Activated CD8-positive, alpha-beta memory T cell treated with anti-CD3 and anti-CD28 coated beads for 48 hours (primary cell): Measurements from ENCODE around the gene CASTOR1.
"Not testable (repeated sequence)": the region's sequence is repeated elsewhere in the genome, so short reads cannot be mapped to it uniquely, and the experiment has no call there.

Experiments used
- DNase-seq, 3 experiments: peaks; one replicate each; pipeline ENCODE4 v3.0.0-alpha.2; 2020; ENCODE audit warnings: low read depth in 2 of 3, low spot score in 2 of 3

CASTOR1 gene

DNA sequence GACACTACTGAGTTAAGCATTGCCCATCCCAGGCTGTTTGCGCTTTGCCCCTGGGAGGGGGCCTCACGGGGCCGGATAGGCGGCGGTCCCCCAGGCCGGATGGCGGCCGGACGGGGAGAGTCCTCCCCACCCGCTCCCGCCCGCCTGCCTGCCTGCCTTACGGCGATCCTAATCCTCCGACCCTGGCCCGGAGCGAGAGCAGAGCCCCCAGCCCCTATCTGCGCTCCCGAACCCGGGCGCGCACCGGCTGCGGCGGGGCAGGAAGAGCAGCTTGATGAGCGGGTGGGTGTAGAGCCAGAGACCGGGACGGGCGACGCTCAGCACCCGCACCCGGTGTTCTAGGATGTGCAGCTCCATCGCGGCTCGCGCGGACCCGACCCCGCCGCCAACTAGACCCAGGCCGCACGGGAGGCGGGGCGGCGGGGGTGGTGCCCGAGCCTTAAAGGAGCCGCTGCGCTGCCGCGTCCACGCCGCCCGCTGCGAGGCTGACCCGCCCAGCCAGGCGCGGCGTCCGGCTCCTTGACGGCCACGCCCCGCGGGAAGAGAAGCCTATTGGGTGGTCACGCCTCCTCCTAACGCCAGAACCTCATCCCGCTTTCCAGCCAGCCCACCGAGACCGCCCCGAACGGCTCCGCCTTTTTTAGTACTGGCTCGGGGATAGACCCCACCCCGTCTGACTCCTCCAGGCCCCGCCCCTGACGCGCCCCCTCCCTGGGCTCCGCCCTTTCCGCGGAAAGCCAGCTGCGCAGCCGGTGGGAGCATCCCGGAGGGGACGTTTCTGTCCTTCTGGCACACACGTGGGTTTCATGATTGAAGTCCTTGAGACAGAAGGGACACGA, at the start of gene CASTOR1:
TSS of gene CASTOR1 (minus strand) at position 365 of the 839 bp plus-strand sequence. CDS start at position 357, 8 bp downstream.
- DNase-seq: peak; percentile 77 to 87 (median 78)

DNA sequence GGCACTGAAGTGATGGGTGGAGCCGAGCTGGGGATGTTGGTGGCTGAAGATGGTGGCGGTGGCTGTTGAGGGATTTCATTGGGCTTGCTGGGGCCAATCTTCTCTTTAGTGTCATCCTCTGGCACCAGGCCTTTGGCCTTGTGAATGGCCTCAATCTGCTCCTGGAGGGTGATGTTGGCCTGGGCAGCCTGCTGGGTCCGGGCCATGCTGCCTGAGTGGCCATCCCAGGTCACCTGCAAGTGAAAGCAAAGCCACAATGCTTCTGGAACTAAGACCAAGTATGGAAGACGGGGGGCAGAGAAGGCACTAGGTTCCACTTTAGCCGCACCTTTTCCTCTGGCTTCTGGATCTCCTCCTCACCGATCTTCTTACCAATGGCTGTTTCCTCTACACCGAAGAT, 49.5 kb upstream of the CASTOR1 start:
- no peak for DNase-seq

DNA sequence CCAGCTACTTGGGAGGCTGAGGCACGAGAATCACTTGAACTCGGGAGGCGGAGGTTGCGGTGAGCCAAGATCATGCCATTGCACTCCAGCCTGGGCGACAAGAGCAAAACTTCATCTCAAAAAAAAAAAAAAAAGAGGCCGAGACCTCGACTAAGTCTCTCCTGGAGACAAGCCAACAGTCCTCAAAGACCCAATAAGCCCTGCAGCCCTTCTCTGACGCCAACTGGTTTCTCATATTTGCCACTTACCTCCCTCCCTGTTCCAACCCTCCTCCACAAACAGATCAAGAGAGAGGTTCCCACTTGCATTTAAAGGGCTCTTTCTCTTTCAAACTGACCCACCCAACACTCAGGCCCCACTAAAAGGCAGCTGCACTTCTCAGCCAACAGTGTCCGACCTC, 49.0 kb upstream of the CASTOR1 start:
- DNase-seq: not testable (repeated sequence)

DNA sequence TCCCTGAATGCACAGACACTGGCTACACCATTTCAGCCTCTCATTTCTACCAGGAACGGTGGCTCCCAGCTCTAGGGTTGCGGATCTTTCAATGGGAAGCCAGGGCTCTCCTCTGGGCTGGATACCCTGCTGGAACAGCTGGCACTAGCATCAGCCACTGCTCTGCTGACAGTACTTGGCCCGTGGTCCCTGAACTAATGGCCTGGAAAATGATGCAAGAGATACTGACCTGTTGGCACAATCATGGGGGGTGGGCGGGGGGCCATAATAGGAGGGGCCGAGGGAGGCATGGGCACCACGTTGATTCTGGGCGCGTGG, 48.1 kb upstream of the CASTOR1 start:
- DNase-seq: no peak

DNA sequence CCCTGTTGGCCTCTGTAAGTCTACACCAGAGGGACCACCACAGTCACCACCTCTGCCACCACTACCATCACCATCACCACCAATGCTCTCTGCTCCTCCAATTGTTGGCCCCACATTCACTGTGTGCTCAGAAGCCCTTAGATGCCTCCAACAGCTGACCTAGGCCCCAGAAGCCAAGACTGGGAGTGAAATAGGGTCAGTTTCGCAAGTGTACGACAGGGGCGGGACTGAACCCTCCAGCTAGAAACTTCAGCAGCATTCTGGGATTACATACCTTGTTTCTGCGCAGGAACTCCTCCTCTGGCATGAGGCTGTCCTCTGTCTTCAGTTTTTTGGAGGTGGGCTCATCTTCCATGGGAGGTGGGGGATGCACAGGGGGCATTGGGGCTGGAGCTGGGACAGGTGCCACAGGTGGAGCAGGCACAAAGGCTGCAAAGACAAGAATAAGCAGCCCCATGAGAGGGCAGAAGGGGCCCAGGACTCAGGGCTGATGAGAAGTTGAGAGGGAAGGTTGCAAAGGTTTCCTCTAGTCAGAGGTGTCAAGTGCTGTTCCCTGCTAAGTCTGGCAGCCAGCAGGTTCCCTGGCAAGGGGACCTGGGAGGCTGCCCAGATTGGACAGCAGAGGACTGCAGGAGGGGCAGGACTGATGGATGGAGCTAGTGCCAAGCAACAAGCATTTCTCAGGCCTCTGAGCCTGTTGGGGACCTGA, 47.6 kb upstream of the CASTOR1 start:
- no peak for DNase-seq

DNA sequence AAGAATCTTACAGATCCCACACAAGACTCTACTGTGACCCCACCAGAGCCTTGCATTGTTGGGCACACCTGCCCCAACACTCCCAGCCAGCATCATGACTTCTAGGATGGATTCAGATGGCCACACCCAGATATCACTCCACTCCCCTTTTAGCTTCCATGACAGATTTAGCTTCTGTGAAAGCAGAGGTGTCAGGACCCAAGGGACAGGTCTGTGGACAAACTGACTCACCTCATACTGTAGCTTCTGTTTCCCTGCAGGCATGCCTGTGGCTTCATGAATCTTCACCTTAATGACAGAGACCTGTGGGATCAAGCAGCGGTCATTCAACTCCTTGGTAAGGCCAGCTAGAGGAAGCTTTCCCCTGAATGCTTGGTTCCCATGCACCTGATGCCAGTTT, 45.9 kb upstream of the CASTOR1 start:
- DNase-seq: no peak

DNA sequence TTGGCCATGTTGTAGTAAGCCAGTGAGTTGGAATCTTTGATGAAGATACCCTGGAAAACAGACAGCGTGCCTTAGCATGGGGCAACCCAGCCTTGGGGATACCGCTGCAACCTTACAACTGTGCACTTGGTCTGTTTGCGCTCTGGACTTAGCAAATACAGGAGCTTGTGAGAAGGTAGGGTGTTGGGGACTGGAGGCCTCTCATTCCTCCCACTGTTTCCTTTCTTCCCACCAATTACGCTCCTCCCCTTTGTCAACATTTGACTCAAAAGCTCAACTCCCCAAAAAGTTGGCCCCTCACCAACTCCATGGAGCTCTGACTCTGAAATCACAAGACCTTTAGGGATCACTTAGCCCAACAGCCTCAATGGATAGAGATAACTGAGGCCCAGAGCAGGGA, 45.3 kb upstream of the CASTOR1 start:
- DNase-seq: no peak

DNA sequence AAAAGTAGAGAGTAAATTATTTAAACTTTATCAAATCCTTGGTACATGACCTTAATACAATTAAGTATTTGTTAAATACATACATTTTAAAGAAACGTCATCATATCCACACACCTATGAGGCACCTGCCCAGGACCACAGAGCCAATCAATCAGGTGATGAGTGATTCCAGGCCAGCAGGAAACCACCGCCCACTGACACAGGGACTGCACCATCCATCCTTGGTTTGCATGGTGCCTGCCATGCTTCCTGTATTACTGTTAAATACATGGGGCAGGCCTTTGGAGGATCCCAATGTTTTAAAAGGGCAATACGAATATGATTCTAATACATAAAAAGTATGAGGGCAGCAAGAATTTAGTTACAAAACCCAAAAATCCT, 44.4 kb upstream of the CASTOR1 start:
- DNase-seq: no peak

DNA sequence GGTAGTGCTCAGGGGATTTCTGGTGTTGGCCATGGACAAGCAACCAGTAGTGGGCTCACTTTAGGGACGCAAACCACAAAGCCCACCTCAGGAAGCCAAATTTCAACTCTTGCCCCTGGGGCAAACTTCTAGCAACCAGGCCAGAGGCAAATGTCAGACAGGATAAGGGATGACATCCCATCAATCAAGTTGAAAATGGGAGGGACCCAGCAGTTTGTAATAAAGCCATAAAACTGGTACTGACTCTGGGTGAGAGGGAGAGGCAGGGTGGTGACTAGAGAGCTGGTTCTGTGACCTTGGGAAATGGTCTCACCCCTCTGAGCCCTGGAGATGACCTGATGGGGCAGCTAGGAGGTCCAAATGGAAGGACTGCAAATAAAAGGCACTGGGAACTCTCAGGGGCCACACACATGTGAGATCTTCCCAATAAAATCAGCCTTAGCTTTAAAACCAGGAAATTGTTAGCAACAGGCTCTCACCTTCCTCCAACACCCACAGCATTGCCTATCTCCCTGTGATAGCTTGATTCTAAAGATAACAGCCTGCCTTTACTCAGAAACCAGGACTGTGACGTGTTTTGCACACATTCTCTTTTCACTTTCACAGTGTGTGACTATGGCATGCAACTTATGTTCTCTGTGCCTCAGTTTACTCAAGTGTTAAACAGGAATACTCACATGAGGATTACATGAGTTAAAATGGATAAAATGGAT, 43.8 kb upstream of the CASTOR1 start:
- no peak for DNase-seq

DNA sequence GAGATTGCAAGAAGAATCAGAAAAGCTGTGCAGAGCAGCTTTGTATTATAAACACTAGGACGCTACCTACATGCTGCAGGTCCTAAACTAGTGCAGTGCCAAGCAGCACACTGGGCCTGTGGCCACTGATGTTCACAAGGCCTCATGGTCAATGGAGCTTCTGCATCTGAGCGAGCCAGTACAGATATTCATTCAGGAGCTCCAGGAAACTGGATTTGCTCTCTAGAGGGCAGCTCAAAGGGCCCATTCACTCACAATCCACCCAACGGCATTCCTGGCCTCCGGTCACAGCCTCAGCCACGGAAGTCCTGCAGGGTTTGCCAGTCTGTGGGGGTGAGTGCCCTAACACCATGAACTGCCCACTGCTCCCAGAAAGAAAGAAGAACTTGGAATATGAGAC, 43.2 kb upstream of the CASTOR1 start:
- no peak for DNase-seq

DNA sequence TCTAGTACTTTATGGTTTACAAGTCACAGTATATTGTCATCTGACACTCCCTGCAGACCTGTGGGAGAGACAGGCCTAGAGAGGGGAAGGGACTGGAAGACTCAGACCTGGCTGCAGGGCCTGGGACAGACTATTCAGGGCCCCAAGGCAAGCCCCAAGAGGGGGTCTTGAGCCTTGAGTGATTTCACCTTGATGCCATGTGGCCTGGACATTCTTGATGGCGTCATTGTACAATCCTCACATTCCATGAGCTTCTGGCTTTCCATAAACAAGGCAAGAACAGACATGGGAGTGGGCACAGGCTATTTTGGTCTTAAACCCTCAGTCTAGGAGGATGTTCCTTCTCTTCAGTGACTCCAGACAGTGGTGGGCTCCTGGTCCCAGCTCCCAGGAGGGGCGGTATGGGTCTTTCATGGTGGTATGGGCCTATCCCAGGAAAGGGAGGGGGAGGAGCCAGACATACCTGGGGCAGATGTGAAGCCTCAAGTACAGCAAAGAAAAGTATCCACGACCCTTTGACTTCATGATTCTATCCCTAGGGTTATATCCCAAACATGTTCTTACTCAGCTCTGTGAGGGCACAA, 39.3 kb upstream of the CASTOR1 start:
- no peak for DNase-seq

DNA sequence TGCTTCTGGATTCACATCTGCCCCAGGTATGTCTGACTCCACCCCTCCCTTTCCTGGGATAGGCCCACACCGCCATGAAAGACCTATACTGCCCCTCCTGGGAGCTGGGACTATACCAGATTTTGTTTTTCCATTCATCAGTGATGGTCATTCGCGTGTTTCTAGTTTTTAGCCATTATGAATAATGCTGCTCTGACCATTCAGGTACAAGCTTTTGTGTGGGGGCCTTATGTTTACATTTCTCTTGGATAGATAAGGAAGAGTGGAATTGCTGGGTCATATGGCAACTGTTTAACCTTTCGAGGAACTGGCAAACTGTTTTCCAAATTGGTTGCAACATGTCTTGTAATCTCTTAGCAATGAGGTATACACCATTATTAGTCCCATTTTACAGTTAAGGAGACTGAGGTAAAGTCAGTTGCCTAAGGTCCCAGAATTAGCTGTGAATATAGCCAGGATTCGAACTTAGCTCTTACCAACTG, 38.6 kb upstream of the CASTOR1 start:
- DNase-seq: no peak

DNA sequence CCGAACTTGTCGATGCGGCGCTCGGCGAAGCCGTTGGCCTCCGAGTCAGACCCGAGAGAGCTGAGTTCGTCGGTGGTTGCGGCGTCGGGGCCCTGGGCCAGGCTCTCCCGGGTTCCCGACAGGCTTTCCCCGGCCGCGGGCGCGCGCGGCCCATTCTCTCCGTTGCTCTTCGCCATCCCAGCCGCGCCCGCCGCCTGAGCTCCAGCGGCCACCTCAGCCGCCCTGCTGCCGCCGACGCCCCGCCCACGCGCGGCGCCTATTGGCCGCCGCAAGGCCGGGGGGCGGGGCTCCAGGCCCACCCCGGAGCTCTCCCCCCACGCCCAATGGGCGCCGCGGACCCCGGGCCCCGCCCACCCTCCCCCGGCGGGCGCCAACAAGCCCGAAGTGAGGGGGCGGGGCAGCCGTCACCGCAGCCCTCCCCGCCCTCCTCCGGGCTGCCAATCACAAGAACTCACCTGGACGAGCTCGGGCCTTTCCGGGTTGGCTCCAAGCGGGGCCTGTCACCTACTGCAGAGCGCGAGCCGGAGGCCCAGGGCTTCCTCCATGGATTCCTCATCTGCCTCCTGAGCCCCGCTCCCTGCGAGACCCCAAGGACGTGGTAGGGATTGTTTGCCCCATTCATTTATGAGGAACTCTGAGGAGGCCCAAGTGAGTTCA, 37.5 kb upstream of the CASTOR1 start, which contains the start of gene TBC1D10A:
TSS of gene TBC1D10A (minus strand) at position 236 of the 657 bp plus-strand sequence. CDS start at position 176, 60 bp downstream.
- DNase-seq: peak; percentile 66 to 90 (median 79)

DNA sequence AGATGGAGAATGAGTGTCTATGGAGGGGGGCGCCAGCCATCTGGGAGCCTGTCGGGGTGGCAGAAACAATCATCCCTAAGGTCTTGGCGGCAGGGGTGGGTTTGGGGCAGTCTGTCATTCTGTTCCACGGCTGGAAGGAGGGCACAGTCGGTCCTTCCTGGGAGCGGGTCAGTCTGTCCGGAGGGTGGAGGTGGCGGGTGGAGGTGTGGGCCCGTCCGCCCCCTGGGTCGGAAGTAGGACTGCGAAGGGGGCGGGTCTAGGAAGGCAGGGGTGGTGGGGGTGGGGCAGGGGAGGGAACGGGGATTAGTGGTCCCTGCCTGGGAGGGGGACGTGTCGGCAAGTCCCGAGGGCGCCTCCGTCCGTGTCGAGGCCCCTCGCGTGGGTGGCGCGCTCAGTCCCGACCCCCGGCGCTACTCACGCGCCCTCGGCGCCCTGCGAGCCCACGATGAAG, 37.0 kb upstream of the CASTOR1 start:
- DNase-seq: no peak

DNA sequence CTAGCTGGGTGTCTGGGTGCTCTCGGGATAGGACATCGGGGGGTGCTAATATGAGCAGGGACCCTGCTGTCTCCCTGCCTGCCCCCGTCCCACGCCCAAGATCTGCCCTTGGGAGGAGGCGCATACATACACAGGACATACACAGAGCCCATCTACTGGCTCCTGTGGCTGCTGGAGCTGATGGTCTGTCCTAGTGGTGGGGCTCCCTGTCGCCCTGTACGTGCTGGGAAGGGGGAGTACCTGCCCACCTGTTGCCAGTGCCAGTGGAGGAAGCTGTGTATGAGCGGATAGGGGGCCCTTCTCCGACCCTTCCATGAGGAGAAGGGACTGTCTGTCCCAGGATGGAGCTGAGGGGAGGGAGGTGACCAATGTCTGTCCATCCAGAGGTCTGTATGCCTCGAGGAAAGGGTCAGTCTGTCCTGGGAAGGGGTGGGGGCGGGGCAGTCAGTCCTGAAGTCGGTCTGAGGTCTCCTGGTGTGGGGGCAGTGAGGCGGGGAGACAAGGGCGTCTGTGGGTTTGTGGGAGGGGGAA, 36.5 kb upstream of the CASTOR1 start:
- no peak for DNase-seq

DNA sequence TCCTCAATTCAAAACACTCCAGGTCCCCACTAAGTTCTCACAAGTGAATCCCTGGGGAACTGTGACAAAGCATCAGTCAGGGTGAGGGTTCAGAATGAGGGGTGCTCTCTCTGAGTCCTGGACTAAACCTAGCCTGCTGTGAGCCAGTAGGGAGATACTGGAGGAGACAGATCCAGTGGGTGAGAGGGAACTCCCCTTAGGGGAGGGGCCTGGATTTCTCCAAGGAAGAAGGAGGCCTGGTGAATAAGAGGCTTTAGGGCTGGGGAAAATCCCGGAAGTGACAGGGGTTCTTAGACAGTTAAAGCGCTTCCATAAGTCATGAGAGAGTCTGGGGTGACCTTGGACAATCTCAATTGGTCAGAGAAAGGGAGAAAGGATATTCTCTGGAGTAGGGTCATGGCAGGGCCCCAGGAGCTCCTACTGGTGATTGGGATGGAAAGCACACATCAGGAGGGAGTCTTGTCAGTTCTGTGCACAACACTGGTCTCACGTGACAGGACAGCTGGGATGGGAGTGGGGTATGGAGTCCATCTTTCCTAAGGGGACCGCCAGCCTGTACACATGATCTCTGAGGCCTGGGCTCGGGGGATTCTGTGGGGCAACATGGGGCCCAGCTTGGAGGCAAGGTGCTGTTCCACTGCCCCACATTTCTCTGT, 35.9 kb upstream of the CASTOR1 start:
- no peak for DNase-seq

DNA sequence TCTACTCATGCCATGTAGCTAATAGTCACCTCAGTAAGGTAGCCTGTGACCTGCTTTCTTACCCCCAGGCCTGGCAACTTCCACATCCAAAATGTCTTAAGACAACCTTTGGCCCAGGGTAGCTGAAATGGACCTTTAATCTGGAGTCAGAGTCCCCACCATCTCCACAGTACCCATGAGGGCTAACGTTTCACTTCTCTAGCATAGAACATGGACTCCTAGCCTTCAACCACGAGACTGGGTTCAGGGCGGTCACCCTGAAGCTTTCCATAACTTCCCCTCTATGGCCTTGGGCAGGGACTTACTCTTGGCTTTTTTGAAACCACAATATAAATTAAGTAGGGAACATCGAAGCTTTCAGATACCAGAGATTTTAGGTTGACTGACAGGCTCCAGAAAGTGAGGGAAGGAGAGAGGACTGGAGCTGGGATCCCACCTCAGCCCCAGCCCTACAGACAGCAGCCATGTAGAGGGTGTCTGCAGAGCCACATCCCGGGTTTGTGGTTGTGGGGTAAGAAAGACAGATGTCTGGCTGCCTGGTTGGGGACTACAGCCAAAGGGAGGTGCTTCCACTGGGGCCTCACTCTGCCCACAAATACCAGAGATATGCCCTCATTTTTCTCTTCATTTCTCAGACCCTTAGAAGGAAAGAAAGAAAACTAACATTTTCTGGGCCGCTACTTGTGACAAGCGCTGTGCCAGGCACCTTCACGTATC, 34.9 kb upstream of the CASTOR1 start:
- no peak for DNase-seq

DNA sequence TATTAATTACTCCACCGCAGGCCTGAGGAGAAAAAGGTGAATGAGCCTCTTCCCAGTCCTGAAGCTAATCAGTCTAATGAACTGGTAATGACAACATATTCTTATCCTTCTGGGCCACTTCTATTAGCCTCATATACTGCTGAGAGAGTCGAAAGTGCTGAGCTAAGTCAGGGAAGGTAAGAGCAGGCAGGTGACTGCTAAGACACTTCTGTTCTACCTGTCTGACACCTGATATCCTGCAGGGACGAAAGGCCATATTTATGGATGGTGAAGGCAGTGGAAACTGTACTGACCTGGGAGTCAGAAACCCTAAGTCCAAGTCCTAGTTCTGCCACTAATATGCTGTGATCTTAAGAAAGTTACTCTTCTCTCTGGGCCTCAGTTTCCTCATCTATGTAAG, 33.9 kb upstream of the CASTOR1 start:
- no peak for DNase-seq

DNA sequence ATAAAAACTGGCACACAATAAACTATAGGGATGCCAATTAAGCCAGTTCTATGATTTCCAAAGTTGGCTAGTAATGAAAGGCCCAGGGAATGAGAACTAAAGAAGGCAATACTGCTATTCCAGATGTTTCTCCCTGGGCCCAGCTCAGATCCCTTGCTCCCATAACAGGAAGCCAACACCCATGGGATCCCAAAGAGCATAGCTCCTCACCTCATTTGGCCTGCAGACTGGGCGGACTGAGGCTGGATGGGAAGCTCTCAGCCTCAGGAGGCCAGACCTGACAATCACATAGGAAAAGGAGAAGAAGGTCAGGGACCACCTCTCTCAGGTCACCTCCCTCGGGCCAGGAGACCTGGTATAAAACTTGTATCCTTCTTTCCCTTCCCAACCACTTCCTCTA, 32.2 kb upstream of the CASTOR1 start:
- DNase-seq: no peak
